Measurements from ENCODE around the gene RUNX1.

Gene RUNX1

GRCh38 chr21:34812504-34813265, 236.4 kb downstream of the RUNX1 start:
- TF ChIP-seq CTCF (IDR thresholded peaks at IDR 0.05) (no peak), ZFX (IDR thresholded peaks at IDR 0.05; ENCODE audit: borderline replicate concordance) (no peak)
- no peak overlapping the region for H3K27ac ChIP-seq

GRCh38 chr21:34811368-34811767, 237.7 kb downstream of the RUNX1 start:
- H3K27ac ChIP-seq, result no peak overlapping the region
- no peak for TF ChIP-seq ZFX (IDR thresholded peaks at IDR 0.05; ENCODE audit: borderline replicate concordance)
- TF ChIP-seq CTCF (IDR thresholded peaks at IDR 0.05), result no peak

DNA sequence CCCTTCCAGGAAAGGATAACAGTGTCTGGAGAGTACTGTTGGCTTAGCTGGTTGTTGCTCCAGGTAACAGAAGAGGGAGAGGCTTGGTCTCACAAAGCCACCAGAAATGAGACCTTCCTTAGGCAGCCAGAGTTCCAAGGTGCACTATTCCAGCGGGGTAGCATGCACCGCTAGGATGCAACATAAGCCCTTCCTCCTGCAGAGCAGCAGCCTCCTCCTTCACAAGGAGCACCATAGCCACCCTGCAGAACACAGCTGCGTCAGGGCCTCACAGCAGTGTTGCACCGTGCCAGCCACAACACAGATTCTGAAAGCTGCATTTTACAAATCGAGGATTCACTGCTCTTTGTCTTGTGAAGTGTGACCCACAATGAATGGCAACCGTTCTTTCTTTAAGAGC, 238.3 kb downstream of the RUNX1 start:
- TF ChIP-seq ZFX (IDR thresholded peaks at IDR 0.05; ENCODE audit: borderline replicate concordance), result no peak
- TF ChIP-seq CTCF (IDR thresholded peaks at IDR 0.05), result no peak
- no peak overlapping the region for H3K27ac ChIP-seq

- H3K27ac ChIP-seq, result no peak overlapping the region
Measured at GRCh38 chr21:34809822-34810221, 239.3 kb downstream of the RUNX1 start.

GRCh38 chr21:34808569-34809204, 240.4 kb downstream of the RUNX1 start:
- TF ChIP-seq CTCF (IDR thresholded peaks at IDR 0.05) (no peak), ZFX (IDR thresholded peaks at IDR 0.05; ENCODE audit: borderline replicate concordance) (no peak)
- H3K27ac ChIP-seq, result no peak overlapping the region

More at GRCh38 chr21:34809822-34810221, 239.3 kb downstream of the RUNX1 start:
- no peak for TF ChIP-seq CTCF (IDR thresholded peaks at IDR 0.05)
- TF ChIP-seq ZFX (IDR thresholded peaks at IDR 0.05; ENCODE audit: borderline replicate concordance), result no peak

DNA sequence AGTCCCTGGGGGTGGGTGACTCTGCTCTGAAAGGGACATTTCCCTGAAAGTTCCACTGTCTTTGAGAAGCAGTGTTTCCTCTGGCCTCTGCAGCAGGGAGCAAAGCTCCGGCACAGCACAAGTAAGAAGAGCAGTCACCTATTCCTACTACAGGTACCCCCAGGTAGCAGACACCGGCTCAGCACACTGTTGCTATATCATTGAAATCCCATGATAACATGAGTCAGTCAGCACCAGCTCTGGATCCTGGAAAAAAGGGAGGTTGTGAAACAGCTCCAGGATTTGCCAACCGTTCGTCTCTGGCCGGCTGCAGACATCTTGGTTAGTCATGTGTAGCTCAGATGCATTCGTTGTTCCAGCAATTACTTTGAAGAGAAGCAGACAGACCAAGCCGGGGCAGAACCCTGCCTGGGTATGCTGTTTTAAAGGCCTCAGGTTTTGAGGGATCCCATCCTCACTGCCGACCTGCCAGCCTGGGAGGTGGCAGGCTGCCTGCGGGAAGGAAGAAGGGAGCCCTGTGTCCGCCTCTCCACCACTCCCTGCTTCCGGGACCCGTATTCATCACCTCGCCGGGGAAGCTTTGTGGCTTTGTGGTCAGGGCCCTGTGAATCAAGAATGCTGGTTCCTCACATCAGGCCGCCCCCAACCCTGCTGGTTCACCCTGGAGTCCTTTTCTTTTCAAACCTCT, 241.1 kb downstream of the RUNX1 start:
- no peak overlapping the region for H3K27ac ChIP-seq

More for the DNA sequence above, 241.1 kb downstream of the RUNX1 start:
- no peak for TF ChIP-seq ZFX (IDR thresholded peaks at IDR 0.05; ENCODE audit: borderline replicate concordance)
- TF ChIP-seq CTCF (IDR thresholded peaks at IDR 0.05), result no peak

All from 22Rv1 (cell line).